ENCODE results near the gene TP53AIP1.

DNA sequence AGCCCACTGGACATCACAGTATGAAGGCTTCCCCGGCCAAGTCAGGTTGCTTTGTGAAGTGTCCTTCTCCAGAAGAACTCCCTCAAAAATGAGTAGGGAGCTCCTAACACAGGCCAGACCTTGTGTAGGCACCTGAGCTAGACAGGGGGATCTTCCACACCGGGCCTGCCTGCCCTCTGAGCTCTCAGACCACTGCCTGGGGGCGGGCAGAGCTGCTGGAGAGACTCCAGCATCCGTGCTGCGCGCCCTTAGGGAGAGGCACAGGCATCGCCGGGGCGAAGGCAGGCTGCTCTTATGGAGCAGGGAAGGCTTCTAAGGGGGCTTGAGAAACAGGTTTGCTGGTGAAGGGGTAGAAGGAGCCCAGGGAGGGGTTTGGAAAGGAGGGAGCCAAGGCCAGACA lies 47.1 kb downstream of the TP53AIP1 start:
- TF ChIP-seq, protein P1, sequence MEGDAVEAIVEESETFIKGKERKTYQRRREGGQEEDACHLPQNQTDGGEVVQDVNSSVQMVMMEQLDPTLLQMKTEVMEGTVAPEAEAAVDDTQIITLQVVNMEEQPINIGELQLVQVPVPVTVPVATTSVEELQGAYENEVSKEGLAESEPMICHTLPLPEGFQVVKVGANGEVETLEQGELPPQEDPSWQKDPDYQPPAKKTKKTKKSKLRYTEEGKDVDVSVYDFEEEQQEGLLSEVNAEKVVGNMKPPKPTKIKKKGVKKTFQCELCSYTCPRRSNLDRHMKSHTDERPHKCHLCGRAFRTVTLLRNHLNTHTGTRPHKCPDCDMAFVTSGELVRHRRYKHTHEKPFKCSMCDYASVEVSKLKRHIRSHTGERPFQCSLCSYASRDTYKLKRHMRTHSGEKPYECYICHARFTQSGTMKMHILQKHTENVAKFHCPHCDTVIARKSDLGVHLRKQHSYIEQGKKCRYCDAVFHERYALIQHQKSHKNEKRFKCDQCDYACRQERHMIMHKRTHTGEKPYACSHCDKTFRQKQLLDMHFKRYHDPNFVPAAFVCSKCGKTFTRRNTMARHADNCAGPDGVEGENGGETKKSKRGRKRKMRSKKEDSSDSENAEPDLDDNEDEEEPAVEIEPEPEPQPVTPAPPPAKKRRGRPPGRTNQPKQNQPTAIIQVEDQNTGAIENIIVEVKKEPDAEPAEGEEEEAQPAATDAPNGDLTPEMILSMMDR (IDR thresholded peaks at IDR 0.05): no peak
- no peak for TF ChIP-seq POLR2A (IDR thresholded peaks at IDR 0.05)

All from ovary (tissue), 3 donors.